ENCODE results near the gene INAFM2.

DNA sequence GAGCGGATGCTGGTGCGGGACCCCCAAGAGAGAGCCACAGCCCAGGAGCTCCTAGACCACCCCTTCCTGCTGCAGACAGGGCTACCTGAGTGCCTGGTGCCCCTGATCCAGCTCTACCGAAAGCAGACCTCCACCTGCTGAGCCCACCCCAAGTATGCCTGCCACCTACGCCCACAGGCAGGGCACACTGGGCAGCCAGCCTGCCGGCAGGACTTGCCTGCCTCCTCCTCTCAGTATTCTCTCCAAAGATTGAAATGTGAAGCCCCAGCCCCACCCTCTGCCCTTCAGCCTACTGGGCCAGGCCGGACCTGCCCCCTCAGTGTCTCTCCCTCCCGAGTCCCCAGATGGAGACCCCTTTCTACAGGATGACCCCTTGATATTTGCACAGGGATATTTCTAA lies 47.5 kb upstream of the INAFM2 start:
- no peak for TF ChIP-seq POLR2A (IDR thresholded peaks at IDR 0.05; ENCODE audit: low read length)
- TF ChIP-seq GATA1 (IDR thresholded peaks at IDR 0.05; ENCODE audit: low read depth, low read length), result no peak
